SHP77 (cell line): Measurements from ENCODE around the gene AGBL3.
"Not testable (repeated sequence)": the region's sequence is repeated elsewhere in the genome, so short reads cannot be mapped to it uniquely, and the experiment has no call there.

Experiments
- DNase-seq, 2 experiments: peaks; one replicate each; lab custom pipeline; 2025; lab: John Stamatoyannopoulos, UW

Gene AGBL3

DNA sequence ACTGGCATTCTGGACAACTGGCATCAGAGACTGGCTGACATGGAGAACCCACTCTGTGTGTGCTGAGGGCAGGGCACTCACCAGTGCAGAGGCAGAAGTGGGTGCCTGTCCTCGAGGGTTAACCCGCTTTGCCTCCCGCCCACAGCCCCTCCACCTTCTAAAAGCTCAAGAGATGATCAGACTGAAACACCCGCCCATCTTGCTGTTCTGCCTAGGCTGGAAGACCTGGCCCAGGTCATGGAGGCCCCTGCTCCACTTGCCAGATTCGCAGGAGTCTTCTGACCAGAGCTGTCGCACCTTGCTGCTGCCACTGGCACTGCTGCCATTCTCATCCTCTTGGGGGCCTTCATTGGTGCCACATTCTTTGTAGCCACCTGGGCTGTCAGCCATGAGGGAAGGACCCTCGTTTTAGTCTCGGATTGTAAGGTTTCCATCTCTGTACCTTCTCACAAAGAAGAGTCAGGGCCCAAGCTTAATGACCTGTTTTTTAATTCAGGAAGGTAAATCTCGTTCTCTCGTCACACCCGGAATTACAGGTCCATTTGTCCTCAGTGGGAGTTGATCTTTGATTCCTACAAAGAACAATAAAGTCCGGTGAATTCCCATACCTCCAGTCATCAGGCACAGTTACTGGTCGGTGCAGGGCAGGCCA is 182.3 kb downstream of the AGBL3 start:
- DNase-seq: no peak

DNA sequence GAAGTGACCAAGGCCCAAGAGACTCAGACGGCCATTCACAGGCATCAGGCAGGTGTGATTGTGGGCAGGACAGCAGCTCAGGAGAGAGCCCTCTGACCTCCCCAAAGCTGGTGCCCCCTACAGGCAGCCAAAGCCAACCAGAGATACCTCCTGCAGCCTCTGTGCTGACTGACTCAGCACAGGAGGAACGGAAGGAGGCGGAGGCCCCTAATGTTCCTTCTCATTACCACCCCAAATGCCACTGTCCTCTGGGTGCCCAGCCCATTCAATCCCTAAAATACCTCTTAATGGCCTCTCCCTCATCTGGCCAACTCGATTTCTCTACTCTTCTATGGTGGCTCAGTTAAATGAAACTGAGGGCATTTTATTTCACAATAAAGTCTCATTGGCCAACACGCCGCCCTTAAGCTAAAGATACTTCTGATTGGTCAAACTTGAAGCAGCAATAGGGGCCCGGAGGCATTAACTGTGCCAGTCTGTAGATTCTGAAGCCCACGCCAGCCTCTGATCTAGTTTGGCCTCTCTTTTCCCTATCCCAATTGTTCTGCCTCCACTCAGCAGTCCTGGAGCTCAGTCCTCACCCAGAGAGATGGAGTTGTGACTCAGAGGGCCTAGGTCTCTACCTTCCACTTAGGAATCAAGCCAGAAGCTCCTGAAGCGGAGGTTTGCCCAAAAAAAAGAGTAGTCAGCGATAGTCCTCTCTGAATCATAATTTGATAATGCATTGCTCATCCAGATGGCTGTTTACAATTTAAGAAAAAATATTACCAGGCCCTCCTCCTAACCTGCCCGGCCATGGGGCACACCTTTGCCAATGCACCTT is 183.0 kb downstream of the AGBL3 start:
- peak; percentile 24 to 42 for DNase-seq

DNA sequence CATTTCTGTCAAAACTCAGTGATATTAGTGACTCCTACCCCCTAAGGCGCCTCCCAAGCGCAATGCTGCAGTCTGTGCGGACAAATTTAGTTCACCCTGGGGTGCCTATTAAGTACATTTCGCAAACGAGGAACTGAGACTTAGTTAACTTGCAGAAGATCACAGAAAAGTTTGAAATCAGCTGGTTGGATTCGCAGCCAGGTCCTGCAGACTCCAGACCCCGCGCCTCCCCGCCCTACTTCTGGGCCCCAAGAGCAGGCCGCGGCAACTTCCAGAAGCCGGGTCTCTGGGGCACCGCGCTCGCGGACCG is 183.6 kb downstream of the AGBL3 start:
- DNase-seq: peak in 1 of 2 experiments; percentile 21

DNA sequence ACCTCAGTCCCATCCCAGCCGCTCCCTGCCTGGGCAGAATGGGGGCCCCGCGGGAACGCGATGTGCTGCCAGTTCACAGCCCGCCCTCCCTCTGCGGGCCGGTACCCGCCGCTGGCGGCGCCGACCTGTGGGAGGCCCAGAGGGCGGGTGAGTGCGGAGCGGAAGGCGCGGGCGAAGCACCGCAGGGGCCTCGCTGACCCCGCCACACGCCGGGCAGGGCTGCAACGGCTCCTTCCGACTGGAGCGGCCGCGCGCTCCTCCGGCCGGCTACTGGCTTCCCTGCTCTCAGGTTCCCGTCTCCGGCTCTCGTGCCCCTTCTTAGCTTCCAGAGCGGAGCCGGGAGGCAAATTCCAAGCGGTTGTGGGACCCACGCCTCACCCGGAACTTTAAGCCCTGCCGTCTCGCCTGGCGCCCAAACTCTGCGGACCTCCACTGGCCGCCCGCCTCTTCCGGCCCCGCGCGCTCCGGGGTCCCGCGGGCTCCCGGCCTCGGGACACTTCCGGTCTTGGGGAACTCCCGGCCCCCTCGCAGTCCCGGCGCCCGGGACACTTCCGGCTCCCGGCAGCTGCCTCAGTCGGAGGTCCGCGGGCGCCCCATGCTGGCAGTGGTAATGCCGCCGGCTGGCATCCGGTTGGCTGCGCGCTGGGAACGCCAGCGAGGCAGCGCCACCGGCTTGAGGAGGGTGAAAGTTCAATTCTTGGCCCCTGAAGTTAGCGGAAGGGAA is 184.1 kb downstream of the AGBL3 start, which contains the start of gene CYREN:
TSS of gene CYREN (minus strand) at position 434 of the 724 bp plus-strand sequence. CDS start 1,785 bp downstream, outside the sequence.
- DNase-seq: peak; percentile 93 to 94

DNA sequence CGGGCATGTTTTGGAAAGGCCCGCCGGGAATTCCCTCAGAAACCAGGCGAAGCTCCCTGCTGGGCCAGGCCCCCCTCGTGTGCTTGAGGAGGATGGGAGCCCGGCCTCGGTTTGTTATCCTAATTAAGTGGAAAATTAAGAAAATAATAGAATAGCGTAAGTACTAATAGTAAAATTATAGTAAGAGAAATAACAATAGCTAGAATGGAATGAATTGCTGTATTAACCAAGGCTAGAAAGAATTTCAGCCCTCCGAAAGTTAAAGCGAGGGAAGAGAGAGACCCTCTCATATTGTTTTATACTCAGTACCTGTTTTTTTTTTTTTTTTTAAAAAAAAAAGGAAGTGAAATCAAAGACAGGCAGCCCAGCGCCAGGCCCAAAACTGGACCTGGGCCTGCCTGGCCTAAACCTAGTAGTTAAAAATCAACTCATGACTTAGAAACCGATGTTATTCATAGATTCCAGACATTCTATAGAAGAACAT is 184.7 kb downstream of the AGBL3 start:
- DNase-seq: not testable (repeated sequence)

DNA sequence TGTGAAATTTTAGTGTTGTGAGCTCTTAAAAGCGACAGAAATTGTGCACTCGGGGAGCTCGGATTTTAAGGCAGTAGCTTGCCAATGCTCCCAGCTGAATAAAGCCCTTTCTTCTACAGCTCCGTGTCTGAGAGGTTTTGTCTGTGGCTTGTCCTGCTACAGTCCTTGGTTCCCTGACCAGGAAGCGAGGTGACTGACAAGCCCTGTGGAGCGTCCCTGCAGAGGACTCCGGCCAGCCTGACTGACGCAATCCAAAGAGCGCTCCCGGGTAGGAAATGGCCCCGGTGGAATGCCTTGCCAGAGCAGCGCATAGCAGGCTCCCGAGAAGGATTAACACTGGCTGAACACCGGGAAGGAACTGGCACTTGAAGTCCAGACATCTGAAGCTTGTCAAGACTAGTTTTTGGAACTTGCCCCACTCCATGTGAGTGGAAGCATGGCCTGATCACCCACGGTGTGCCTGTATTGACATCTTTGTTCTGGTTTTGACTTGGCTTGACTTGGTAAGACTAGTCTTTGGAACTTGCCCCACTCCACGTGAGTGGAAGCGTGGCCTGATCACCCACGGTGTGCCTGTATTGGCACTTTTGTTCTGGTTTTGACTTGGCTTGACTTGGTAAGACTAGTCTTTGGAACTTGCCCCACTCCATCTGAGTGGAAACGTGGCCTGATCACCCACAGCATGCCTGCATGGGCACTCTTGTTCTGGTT is 185.4 kb downstream of the AGBL3 start:
- DNase-seq: not testable (repeated sequence)

DNA sequence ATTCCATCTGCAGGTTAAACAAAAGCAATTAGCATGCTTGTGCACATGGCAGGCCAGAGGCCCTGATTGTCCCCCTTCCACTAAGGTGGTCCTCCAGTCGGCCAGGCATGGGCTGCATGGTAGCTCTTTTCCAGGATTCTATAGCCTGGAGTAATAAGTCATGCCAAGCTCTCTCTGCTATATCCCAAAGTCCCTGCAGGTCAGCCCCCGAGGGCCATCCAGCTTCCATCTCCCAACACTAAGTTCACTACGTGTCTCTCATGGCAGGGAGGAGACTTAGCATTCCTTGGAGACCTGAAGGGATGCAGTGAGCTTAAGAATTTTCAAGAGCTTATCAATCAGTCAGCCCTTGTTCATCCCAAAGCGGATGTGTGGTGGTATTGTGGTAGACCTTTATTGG is 187.6 kb downstream of the AGBL3 start:
- DNase-seq: not testable (repeated sequence)

DNA sequence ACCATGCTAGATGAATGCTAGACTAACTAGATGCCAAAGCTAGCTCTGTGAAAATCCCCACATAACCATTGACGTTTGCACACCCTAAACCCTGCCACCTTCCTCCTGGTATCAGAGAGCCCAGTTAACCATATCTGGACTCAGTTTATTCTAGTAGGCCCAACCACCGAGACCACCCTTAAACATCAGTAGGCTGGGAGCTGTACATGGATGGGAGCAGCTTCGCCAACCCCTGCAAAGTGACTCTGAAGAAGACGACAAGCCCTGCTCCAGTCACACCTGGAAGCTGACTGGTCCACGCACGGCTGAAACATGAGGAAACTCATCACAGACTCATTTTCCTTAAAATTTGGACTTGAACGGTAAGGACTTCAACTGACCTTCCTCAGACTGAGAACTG is 188.6 kb downstream of the AGBL3 start:
- DNase-seq: no peak

DNA sequence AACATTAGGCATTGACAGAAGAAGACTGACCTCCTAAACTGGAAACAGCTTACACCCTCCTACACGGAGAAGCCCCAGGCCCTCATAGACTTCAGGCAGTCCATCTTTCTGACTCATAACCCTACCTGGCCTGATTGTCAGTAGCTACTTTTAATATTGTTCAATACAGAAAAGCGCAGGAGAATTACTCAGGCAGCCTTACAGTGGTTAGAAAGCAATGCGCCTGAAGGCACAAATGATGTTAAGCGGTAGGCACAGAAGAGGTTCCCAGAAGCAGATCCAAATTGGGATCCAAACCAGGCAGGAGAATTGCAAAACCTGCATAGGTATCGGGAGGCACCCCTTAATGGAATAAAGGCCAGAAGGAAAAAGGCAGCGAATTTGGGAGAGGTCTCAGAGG is 189.6 kb downstream of the AGBL3 start:
- DNase-seq: no peak

DNA sequence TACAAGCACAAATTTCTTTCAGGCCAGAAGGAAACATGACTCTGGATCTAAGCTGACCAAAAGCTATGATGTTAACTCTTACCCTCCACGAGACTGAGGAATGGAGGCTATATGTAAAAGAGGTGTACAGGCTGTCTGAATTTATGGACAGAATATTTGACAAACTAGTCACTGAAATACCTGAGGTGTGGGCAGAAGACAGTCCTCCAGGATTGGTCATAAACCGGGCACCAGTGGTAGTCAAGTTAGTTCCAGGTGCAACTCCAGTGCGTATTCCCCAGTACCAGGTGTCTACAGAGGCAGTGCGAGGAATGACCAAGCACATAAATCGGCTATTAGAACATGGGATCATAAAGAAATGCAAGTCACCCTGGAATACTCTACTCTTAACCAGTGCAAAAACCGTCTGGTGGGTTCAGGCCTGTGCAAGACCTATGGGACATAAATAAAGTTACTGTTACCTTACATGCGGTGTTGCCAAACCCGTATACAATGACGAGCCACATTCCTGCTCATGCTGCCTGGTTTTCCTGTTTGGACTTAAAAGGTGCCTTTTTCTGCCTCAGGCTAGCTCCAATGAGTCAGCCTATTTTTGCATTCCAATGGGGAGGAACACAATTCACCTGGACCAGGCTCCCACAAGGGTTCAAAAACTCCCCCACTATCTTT is 190.9 kb downstream of the AGBL3 start:
- no peak for DNase-seq

DNA sequence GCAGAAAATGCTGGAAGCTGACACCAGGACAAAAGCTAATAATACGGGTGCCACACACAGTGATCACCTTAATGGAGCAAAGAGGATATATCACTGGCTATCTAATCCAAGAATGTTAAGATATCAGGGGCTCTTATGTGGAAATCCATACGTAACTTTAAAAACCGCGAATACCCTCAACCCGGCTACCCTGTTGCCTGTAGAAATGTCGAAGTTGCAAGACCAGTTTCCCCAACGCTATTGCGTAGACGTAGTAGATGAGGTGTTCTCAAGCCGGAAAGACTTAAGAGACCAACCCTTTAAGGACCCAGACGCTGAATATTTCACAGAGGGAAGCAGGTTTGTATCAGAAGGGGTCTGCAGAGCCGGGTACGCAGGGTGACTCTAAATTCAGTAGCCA is 192.1 kb downstream of the AGBL3 start:
- no peak for DNase-seq

DNA sequence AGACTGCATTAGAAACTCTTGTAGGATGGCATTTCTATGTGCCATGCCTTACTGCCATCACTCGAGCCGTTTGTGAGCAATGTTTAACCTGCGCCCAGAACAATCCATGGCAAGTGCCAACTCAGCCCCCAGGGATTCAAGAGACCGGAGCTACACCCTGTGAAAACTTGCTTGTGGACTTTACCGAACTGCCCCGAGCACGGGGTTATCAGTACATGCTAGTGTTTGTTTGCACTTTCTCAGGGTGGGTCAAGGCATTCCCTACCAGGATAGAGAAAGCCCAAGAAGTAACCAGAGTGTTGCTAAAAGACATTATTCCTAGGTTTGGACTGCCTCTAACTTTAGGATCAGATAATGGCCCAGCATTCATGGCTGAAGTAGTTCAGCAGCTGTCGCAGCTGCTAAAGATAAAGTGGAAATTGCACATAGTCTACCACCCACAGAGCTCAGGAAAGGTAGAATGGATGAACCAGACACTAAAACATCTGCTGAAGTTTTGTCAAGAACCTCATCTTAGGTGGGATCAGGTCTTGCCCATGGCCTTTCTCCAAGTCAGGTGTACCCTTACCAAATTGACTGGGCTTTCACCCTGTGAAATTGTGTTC is 193.1 kb downstream of the AGBL3 start:
- DNase-seq: no peak

DNA sequence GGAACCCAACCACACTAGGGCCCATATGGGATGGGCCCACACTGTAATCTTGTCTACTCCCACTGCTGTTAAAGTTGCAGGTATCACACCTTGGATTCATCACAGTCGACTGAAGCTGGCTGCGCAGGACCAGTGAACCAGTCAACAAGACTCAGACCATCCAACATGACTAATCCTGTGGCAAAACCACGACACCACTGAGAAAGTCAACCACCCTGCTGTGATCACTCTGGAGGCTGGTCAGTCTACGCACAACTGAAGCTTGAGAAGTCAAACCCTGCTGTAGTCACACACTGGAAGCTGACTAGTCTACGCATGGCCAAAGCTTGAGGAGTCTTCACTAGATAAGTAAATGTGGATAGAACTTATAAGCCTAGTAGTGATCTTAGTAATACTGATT is 193.8 kb downstream of the AGBL3 start:
- DNase-seq: no peak

DNA sequence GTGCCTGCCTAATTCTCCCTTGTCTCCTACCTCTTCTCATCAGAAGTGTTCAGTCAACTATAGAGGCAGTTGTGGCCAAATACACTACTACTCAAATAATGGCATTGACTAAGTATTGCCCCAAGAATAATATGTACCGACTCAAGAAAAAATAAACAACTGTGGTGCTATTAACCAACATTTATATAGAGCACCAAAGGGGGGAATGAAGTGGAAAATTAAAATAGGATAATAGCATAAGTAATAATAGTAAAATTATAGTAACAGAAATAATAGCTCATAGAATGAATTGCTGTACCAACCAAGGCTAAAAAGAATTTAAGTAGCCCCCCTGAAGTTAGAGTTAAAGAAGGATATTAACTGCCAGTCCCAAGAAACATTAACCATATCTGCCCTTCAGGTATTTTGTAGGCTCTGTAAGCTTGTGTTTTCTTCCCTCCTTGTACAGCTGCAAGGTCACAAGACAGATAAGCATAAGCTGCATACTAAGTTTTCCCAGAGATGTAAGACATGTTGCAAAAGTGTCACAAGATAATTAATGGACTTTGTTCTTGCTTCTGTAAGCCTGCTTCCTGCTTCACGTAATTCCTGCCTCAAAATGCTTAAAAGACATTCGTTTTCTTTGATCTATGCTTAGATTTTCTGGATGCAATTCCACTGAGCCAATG is 195.1 kb downstream of the AGBL3 start:
- DNase-seq: no peak

DNA sequence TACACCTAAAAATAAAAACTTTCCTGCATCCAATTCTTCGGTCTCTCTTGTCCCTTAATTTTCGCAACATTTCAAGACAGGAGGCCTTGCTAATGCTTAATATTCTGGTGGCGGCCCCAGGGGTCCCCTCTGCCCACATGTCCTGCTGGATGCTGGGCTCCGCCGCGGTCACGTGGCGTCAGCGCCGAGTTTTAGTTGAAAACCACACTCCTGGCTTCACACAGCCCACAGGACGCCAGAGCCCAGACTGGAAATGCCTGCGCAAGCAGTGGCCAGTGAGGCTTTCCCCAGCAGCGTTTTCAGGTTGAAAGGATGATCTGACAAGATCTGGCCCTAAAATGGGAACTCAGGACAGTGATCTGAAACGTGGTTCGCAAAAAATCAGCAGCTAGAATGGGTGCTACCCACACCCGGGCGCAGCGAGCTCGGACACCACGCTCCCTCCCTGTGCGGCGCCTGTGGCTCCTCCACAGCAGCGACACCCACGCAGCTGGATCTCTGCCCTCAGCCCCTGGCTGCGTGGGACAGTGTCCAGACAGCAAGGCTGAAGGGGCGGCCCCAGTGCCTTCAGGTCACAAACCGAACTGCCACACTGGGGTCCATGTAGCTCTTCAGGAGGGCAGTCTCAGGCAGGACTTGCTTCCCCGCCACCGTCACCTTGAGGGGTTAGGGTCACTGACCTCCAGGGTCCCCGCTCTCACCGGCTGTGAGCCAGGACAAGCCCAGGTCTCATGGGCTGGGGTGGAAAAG is 195.8 kb downstream of the AGBL3 start:
- no peak for DNase-seq

DNA sequence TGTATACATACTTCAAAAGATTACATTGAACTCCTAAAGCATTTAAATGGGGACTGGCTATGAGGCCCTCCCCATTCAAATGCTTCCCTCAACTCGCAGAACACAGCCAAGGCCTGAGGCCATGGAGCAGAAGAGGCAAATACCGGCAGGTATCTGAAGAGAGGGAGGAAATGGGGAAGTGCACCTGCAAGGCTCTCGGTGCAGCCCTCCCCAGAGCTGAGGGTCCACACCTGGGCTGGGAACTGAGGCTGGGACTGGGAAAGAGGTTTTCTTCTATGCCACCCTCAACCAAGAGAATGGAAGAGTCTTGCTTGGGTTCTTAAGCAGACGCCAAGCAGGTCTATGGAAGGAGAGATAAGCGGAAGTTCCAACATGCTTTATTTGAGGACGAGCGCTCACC is 197.2 kb downstream of the AGBL3 start:
- no peak for DNase-seq

DNA sequence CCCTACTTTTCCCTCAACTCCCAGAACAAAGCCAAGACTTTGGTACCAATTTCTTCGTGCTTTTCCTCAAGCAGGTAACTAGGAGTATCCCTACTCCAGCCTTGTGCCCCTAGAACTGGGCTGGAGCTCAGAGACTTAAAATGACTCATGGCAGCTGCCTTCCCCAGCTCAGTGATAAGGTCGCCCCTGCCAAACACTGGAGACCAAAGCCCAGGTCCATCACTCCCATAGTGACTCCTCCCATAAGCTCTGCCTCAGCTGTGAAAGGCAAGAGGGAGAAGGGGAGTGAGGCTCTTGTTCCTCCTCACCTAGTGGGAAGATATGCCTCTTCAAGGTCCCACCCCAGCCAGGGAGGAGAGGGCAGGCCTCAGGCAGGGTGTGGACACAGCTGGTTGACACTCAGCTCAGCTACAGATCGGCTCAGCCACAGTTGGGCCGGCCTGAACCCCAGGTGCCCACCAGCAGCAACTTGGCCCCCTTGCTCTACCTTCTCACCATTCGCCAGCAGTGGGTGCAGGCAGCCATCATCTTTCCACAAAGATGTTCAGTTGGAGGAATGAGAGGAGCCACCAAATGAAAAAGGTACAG is 198.0 kb downstream of the AGBL3 start:
- no peak for DNase-seq
